T follicular helper cell (primary cell): ENCODE data around the gene DLK1.

Source experiments
- DNase-seq: peaks from one replicate; pipeline ENCODE4 v3.0.0-alpha.2; 2020; ENCODE audit warnings: low read depth

Gene DLK1

GRCh38 chr14:100762089-100762515, 35.4 kb downstream of the DLK1 start:
- DNase-seq = no peak

- no peak for DNase-seq
Observed at GRCh38 chr14:100762901-100763300, 36.2 kb downstream of the DLK1 start.

- DNase-seq = no peak
Observed at GRCh38 chr14:100764471-100765115, 37.9 kb downstream of the DLK1 start.

GRCh38 chr14:100765296-100765695, 38.6 kb downstream of the DLK1 start:
- DNase-seq = no peak

- no peak for DNase-seq
Observed at GRCh38 chr14:100765991-100766390, 39.3 kb downstream of the DLK1 start.

GRCh38 chr14:100767003-100767787, 40.5 kb downstream of the DLK1 start:
- no peak for DNase-seq

- no peak for DNase-seq
Observed at GRCh38 chr14:100767788-100768536, 41.3 kb downstream of the DLK1 start.

- no peak for DNase-seq
Observed at GRCh38 chr14:100769035-100769939, 42.6 kb downstream of the DLK1 start.

- no peak for DNase-seq
Observed at GRCh38 chr14:100770046-100770445, 43.4 kb downstream of the DLK1 start.

GRCh38 chr14:100770605-100771120, 44.0 kb downstream of the DLK1 start:
- no peak for DNase-seq

- DNase-seq = no peak
Observed at GRCh38 chr14:100771121-100771800, 44.6 kb downstream of the DLK1 start.

GRCh38 chr14:100772607-100773165, 46.0 kb downstream of the DLK1 start:
- DNase-seq = no peak

- DNase-seq = no peak
Observed at GRCh38 chr14:100773331-100774163, 46.9 kb downstream of the DLK1 start.

- no peak for DNase-seq
Observed at GRCh38 chr14:100774164-100774537, 47.5 kb downstream of the DLK1 start.

GRCh38 chr14:100775351-100775830, 48.7 kb downstream of the DLK1 start:
- DNase-seq = no peak

- no peak for DNase-seq
Observed at GRCh38 chr14:100775831-100776591, 49.3 kb downstream of the DLK1 start.

- DNase-seq = no peak
Observed at GRCh38 chr14:100776681-100777365, 50.1 kb downstream of the DLK1 start.

GRCh38 chr14:100777366-100777817, 50.7 kb downstream of the DLK1 start:
- no peak for DNase-seq
